Mononuclear cell (primary cell): ENCODE data around the gene RAD51B. TPM values are rescaled to one million over a fixed set of nuclear protein-coding genes. Genes with fewer than 3 reads are reported as not detected.

Experiments
- H3K27me3 ChIP-seq: 2 replicates; pipeline ENCODE4 v1.6.0; 2011; ENCODE audit warnings: low read length, control low read depth; ENCODE audit not compliant: insufficient read depth
- H3K4me1 ChIP-seq: 2 replicates; pipeline ENCODE4 v1.5.1; 2011; ENCODE audit warnings: mild to moderate bottlenecking, low read length, control low read depth; ENCODE audit not compliant: insufficient read depth
- H3K4me3 ChIP-seq: 2 replicates; pipeline ENCODE4 v1.5.1; 2011; ENCODE audit warnings: mild to moderate bottlenecking, low read length, moderate library complexity
- H3K9me3 ChIP-seq: 2 replicates; pipeline ENCODE4 v1.5.1; 2011; ENCODE audit warnings: low read depth, mild to moderate bottlenecking, control low read depth, low read length
- total RNA-seq: library from RNA; depleted of rRNA; stranded (reverse); fragments of >200 nt; gene quantifications from one replicate; pipeline ENCODE4 v1.2.3, GENCODE V29; 2012

Gene RAD51B
- total RNA-seq, 1 donor: 21.4 TPM

DNA sequence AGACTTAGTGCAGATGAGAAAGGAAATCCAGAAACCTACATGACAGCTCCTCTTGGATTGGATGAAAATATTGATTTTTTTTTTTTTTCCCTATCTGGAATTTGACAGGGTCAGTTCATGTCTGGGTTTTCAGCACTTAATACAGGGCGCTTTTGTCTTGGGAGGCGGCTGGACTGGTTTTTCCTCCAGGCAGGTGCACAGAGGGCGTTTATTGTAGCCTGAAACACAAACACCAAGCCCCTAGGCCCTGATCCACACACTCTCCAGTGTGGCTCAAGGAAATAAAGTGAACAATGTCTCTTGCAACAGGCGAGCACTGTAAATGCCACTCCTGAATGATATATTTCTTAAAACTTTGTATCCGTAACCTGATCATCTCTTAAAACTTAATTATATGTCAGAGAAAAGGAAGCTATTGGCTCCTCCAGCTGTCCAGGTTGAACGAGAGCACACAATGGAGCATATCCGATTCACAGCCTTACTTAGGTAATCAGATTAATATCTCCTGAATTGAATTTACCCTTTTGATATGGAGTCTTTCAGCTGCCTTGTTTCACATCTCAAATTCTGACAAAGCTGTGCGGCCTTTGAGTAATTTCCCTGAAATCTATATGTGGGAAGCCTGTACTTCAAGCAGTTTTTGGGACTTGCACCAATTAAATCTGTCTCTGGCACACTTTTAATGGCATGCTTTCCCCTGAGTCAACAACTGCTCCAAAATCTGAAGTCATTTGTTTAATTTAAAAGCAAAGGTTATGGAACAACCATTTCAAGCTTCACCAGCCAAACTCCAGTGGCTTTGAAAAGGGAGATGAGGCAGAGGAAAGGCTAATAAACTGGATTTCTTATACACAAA, 487.6 kb downstream of the RAD51B start:
- H3K9me3 ChIP-seq: no peaks in the 10 kb centered on the region
- no peaks in the 10 kb centered on the region for H3K27me3 ChIP-seq
- H3K4me3 ChIP-seq: no peak overlapping the region
- peaks cover 20% of the 10 kb centered on the region for H3K4me1 ChIP-seq

DNA sequence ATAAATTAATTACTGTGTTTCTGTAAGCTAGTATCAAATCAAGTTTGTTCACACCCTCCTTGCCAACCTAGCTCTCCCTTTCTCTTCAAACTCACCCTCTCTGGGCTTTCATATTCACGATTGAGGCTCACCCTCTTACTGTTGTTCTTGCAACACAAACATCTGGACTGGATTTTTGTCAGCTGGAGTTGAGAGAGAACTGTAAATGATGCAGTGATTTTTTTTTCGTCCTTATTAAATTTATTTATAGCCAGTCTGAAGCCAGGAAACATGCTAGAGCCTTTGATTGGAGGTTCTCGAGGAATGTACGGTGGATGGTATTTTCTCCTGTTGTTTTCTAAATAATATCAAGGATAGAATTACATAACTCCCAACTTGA, 488.2 kb downstream of the RAD51B start:
- peaks cover 20% of the 10 kb centered on the region for H3K4me1 ChIP-seq
- H3K9me3 ChIP-seq: no peaks in the 10 kb centered on the region
- no peaks in the 10 kb centered on the region for H3K27me3 ChIP-seq
- H3K4me3 ChIP-seq: no peak overlapping the region

DNA sequence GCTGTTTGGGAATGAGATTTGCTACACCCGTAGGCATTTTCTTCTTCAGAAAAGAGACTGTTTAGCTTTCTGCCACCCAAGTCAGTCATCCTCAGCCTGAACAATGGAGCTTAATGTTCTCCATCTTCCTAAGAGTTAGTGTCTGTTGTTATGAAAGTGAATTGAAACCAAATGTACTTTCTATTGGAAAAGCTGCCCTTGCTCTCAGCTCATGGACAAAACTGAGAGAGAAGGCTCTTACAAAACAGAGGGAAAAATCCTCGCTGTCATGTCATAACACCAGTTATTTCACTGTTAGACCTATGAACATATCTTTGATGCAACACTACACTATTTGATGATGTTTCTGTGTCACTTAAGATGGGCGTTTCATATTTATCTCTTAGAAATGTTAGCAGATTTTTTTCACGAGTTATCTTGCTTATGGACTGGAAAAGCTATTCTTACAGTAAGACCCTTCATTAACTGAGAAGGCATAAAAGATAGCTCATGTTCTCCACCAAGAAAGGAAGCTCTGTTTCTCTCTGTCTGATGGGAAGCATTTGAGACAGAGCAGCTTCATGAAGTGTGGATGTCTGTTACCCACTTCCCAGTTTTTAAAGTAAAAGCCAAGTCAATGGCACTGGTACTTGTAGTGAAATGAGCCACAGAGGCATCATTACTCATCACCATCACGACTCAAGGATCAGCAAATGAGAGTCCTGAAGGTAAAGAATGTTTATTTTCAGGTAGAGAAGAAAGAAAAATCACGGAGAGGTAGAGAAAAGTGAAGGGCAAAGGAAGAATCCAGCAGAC, 489.3 kb downstream of the RAD51B start:
- H3K4me1 ChIP-seq: peaks cover 28% of the 10 kb centered on the region
- no peak overlapping the region for H3K4me3 ChIP-seq
- no peaks in the 10 kb centered on the region for H3K27me3 ChIP-seq
- no peaks in the 10 kb centered on the region for H3K9me3 ChIP-seq

DNA sequence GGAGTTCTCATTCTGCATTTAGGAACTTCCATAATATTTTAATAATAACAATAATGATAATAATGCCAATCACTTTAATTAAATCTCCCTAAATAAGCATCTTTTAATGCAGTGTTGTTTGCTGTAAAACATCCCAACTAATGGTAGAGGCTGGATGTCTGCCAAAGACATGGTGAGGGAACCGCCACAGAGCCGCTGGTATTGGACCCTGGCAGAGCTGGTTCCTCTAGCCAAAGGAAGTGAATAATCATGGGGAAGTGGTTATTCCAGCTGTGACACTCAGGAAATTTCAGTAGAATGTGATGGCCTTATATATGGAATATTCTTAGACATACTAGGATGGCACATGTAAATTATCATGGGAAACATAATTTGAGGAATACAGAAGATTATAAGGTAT, 490.0 kb downstream of the RAD51B start:
- H3K4me3 ChIP-seq: no peak overlapping the region
- no peaks in the 10 kb centered on the region for H3K27me3 ChIP-seq
- peaks cover 31% of the 10 kb centered on the region for H3K4me1 ChIP-seq
- no peaks in the 10 kb centered on the region for H3K9me3 ChIP-seq

DNA sequence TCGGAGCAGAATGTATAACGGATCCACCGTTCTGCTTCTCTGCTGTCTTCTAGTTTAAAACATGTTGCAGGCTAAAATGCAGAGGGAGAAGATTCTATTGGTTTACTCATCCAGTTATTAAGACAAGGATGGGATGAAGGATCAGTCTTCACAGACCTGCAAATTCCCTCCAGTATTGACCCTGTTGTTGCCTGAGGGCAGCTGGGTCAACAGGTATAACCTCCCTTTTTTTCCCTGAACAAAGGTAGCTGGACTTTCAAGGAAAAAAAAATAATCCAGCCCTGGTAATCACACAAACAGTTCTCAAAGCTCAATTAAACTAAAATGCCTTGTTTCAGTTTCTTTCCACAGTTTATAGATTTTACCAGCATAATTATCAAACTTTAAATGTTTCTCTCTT, 492.7 kb downstream of the RAD51B start:
- H3K4me1 ChIP-seq: peaks cover 31% of the 10 kb centered on the region
- no peaks in the 10 kb centered on the region for H3K9me3 ChIP-seq
- no peaks in the 10 kb centered on the region for H3K27me3 ChIP-seq
- no peak overlapping the region for H3K4me3 ChIP-seq

DNA sequence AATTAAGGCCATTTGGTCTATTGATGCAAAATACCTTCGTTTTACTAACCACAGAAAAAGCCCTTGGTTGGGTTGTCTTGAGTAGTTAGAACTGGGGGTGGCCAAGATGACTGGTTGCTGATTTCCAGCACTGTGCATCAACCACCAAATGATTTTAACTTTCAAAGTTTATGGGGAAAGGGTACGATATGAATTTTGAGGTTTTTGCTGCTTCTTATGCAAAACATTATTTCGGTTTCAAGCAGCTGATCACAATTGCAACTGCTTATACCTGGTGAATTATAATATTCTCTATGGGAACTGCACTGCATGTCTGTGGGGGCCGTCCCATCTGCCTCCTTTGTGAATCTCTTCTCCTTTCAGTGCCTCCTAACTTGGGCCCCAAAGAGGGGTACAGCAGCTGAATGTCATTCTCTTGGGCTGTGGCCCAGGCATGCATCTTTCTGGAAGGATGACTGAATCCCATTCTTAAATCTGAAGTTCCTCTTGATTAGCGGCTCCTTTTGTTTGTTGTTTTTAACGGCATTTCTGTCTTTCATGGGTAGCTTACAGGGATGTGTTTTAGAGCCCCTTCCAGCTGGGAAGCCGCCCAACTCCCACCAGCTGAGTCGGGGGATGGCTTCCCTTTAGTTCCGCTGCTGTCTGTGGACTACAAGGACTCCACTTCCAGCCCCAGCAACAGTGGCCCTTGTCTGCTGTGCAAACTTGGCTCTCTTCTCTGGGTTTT, 493.5 kb downstream of the RAD51B start:
- no peaks in the 10 kb centered on the region for H3K27me3 ChIP-seq
- H3K4me1 ChIP-seq: peaks cover 31% of the 10 kb centered on the region
- no peak overlapping the region for H3K4me3 ChIP-seq
- H3K9me3 ChIP-seq: no peaks in the 10 kb centered on the region

DNA sequence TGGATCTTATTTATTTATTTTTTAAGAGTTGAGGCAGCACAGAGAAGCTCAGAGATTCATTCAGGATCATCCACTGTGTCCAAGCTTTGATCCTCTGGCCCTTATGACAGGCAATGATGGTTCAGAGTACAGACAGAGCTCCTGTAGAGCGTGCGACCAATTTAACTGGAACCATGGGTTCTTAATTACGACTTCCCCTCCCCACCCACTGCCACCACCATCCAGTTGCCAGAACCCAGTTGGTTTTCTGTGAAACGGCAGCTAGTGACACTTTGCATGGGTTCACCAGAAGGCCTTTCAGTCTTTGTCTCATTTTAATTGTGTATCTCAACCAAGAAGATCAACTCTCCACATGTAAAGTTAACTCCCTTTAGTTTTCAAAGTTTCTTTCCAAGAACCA, 495.1 kb downstream of the RAD51B start:
- H3K4me3 ChIP-seq: no peak overlapping the region
- H3K4me1 ChIP-seq: peaks cover 20% of the 10 kb centered on the region
- no peaks in the 10 kb centered on the region for H3K9me3 ChIP-seq
- H3K27me3 ChIP-seq: no peaks in the 10 kb centered on the region

DNA sequence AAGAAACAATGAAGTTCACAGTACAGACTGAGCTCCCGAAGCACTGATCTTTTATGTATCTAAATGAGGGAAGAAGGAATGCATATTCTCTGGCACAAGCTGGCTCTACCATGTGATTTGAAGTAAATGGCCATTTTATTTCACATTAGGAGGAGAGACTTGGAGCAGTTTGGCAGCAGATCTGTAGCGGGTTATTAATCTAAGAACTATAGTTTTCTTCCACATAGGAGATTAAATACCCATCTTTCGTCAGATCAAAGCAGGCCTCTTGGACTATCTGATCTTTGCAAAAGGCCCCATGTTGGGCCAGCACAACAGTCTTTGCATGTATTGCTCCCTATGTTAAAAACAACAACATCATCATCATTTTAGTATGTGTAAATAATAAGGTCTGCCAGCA, 495.5 kb downstream of the RAD51B start:
- Histone ChIP-seq H3K27me3 (no peaks in the 10 kb centered on the region), H3K4me3 (no peak overlapping the region), H3K4me1 (peaks cover 16% of the 10 kb centered on the region)

DNA sequence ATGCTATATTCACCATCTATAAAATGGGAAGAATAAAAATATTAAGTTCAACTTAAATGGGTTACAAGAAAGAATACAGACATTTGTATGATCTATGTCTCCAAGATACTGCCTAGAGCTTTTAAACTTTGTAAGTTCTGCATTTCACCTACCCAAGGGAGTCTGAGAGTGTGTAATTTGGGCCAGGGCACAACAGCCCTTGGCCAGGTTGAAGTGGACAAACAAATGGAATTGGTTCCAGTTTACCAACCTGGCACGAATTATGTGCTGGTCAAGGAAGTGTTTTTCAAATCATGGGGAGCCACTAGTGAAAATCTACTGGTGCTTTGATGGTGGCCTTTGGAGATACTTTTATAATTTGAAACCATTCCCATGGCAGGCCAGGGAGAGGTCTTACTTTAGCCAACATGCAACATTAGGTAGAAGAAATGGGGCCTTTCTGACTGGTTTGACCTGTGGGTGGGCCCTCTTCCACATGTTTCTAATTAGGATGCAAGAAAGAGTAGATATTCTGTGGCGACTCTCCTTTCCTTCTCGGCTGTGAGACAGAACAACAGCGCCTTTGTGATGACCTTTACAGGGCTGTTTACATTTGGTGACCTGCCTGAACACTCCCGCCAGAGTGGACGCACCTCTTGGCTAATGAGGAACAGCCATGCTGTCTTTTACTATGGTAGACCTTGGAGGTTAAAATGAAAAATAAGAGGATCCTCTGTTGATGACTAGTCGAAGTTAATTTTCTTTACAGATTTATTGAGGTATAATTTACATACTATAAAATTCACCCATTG, 496.7 kb downstream of the RAD51B start:
- H3K9me3 ChIP-seq: no peaks in the 10 kb centered on the region
- H3K27me3 ChIP-seq: no peaks in the 10 kb centered on the region
- H3K4me3 ChIP-seq: no peak overlapping the region
- H3K4me1 ChIP-seq: peaks cover 16% of the 10 kb centered on the region

More for the DNA sequence above, 495.5 kb downstream of the RAD51B start:
- no peaks in the 10 kb centered on the region for H3K9me3 ChIP-seq

DNA sequence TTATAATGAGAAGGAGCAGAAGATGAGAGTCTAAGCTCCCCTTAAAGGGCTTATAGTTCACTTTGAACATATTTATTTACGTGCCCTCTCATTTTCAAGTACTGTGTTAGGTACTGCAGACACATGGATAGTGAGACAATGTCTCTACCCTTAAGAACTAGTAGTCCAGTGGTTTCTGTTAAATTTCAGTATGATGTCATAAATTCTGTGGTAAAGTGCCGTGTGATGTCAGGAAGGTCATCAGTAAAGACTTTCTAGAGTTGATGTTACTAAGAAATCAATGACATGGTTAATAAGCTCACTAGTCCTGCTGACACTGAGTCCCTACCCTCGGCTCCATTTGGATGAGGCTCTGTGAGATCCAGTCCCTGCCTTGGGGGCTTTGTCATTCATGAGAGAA, 497.7 kb downstream of the RAD51B start:
- H3K9me3 ChIP-seq: no peaks in the 10 kb centered on the region
- peaks cover 16% of the 10 kb centered on the region for H3K4me1 ChIP-seq
- H3K27me3 ChIP-seq: no peaks in the 10 kb centered on the region
- no peak overlapping the region for H3K4me3 ChIP-seq

DNA sequence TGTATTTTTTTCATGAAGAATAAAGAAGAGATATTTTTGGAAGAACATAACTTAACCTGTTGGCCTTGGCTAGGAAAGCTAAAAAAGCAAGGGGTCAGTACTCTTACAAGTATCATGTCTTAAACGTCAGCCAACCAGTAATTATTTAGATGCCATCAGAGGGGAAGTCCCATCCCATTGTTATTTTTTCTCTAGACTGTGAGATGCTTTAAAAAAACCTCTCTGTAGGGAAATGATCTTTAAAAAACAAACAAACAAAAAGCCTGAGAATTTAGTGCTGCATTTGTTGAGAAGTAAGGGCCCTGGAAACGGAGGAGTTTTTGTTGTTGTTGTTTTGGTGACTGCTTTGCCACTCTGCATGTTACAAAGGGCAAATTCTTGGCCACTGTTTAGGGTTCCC, 499.2 kb downstream of the RAD51B start:
- no peak overlapping the region for H3K4me3 ChIP-seq
- no peaks in the 10 kb centered on the region for H3K27me3 ChIP-seq
- peaks cover 9% of the 10 kb centered on the region for H3K4me1 ChIP-seq
- no peaks in the 10 kb centered on the region for H3K9me3 ChIP-seq

DNA sequence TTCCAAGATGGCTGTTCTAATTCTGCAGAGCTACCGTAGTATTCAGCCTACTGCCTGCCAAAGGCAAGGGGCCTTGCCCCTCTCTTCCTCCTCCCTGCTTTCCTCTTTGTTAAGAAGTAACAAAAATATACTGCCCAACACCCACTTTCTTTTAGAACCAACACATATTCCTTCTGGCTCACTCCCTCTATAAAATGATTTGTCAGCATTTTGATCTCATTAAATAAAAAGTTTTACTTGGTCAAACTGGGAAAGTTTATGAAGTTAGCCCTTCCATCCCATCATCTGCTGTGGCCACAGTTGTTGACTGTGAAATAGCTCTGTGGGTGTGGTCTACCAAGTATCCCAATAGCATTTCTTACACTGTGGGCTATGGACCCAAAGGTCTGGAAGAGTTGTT, 500.9 kb downstream of the RAD51B start:
- H3K4me3 ChIP-seq: no peak overlapping the region
- H3K4me1 ChIP-seq: peaks cover 5% of the 10 kb centered on the region
- H3K9me3 ChIP-seq: no peaks in the 10 kb centered on the region
- no peaks in the 10 kb centered on the region for H3K27me3 ChIP-seq

DNA sequence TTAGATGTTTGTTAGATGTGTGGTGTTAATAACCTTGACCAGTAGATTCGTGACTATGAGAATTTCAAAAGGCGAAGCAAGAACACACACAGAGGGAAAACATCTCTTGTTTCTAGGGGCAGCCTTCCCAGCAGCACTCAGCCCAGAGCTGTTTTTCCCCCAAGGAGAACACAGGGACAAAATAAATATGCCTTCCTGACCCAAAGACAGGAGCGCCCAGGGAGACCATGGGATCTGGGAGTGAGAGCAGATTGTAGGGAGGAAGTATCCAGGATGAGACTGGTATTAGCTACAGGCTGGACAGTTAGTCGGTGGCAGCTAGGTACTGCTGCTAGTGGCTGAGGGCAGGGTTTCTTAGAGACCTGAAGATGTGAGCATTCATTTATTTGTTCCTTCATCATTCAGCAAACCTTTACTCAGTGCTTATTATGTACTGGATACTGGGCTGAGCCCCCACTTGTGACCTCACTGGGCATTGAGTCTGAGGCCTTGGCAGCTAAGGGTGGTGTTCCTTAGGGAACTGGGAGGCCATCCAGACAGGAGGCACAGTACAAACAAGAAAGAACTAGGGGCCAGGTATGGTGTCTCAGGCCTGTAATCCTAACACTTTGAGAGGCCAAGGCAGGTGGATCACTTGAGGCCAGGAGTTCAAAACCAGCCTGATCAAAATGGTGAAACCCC, 503.5 kb downstream of the RAD51B start:
- no peaks in the 10 kb centered on the region for H3K27me3 ChIP-seq
- no peaks in the 10 kb centered on the region for H3K9me3 ChIP-seq
- H3K4me3 ChIP-seq: no peak overlapping the region
- peaks cover 14% of the 10 kb centered on the region for H3K4me1 ChIP-seq

DNA sequence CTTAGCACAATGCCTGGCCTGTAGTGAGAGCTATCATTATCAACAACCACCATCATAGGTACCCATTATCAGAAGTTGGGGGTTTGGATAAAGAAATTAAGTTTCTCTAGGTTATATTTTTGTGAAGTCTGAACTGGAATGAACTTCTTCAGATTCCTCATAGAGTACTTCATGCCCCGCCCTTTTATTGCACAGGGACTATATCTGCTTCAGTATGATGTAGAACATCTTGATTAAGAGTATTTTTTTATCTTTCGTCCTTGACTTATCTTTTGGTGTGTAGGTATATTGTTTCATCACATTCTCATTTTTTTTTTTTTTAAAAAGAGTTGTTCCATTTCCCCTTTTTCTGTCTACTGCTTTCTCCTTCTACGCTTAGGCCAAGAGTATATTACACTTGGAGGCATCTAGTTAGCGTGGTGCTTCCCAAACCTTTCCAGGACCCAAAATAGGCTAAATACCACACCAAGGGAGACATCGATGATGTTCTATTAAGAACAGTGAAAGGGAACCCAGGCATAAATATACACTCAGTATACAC, 505.8 kb downstream of the RAD51B start:
- Histone ChIP-seq H3K27me3 (no peaks in the 10 kb centered on the region), H3K4me1 (peaks cover 14% of the 10 kb centered on the region), H3K4me3 (no peak overlapping the region), H3K9me3 (no peaks in the 10 kb centered on the region)
